ENCODE measurements around the gene KCNAB1.

DNA sequence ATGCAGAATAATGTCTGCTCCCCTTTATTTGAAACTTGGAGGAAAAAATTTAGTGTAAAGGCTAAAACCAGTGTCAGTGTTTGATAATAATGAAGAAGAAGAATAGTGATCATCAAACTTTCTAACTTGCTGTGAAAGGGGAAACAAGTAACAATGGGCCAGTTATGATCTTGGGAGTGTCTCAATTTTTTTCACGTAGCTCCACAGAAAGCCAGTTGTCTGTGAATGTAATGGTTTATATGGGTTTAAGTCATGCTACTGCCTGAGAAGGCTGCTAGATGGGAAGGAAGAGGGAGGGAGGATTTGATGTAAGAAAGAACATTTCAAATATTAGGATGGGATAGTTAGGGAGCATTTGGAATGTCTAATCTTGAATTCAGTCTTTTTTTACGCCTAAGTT lies 455.7 kb downstream of the KCNAB1 start:
- TF ChIP-seq POLR2AphosphoS5 (IDR thresholded peaks at IDR 0.05; ENCODE audit: low read depth, low read length) (no peak), REST (IDR thresholded peaks at IDR 0.05; ENCODE audit: insufficient read depth in 1 of 2, low read depth in 2 of 2, low read length in 2 of 2) (no peak)

Data from PFSK-1 (cell line).